HEK293 (cell line): Measurements from ENCODE around the gene TPP1.

Experiments used
- SALL2 ChIP-seq: fragments of 450-650 bp; formaldehyde crosslinking; IDR thresholded peaks from 2 replicates; pipeline ENCODE4 v1.5.0; 2017; ENCODE audit warnings: missing biosample characterization, mild to moderate bottlenecking, missing genetic modification characterization, borderline replicate concordance
- ZNF274 ChIP-seq, 2 experiments: fragments of 200-500 bp in 1 of 2; fragments of 450-650 bp in 1 of 2; sonication (Bioruptor generic) in 1 of 2; formaldehyde crosslinking in 1 of 2; IDR thresholded peaks; 2 replicates each; pipeline versions ENCODE4 v1.5.1 to v1.6.1; 2014 to 2016; ENCODE audit warnings: borderline replicate concordance in 1 of 2, inconsistent platforms in 1 of 2, low read length in 1 of 2, missing biosample characterization in 1 of 2, missing genetic modification characterization in 1 of 2
- ZNF311 ChIP-seq: fragments of 450-650 bp; formaldehyde crosslinking; IDR thresholded peaks from 2 replicates; pipeline ENCODE4 v1.5.1; 2017; ENCODE audit warnings: missing biosample characterization, missing genetic modification characterization, borderline replicate concordance
- ZNF530 ChIP-seq: fragments of 450-650 bp; formaldehyde crosslinking; IDR thresholded peaks from 2 replicates; pipeline ENCODE4 v1.5.1; 2016; ENCODE audit warnings: low read depth, missing biosample characterization, missing genetic modification characterization
- ZNF623 ChIP-seq: fragments of 450-650 bp; formaldehyde crosslinking; IDR thresholded peaks from 2 replicates; pipeline ENCODE4 v1.5.1; 2016; ENCODE audit warnings: missing biosample characterization, missing genetic modification characterization
- ZNF791 ChIP-seq: fragments of 450-650 bp; formaldehyde crosslinking; IDR thresholded peaks from 2 replicates; pipeline ENCODE4 v1.5.1; 2016; ENCODE audit warnings: missing biosample characterization, missing genetic modification characterization
- TF ChIP-seq, protein P1 (sequence below): fragments of 450-650 bp; formaldehyde crosslinking; optimal IDR thresholded peaks from 2 replicates; pipeline ENCODE3; 2016; ENCODE audit warnings: missing biosample characterization, mild to moderate bottlenecking, missing genetic modification characterization
- TF ChIP-seq, protein P2 (sequence below): fragments of 450-650 bp; formaldehyde crosslinking; IDR thresholded peaks from 2 replicates; pipeline ENCODE4 v1.5.1; 2016; ENCODE audit warnings: missing biosample characterization, missing genetic modification characterization
- TF ChIP-seq, protein P3 (sequence below): fragments of 450-650 bp; IDR thresholded peaks from 2 replicates; pipeline ENCODE4 v1.5.1; 2018; ENCODE audit warnings: missing biosample characterization, missing genetic modification characterization
- TF ChIP-seq, protein P4 (sequence below): fragments of 450-650 bp; formaldehyde crosslinking; IDR thresholded peaks from 2 replicates; pipeline ENCODE4 v1.5.1; 2016; ENCODE audit warnings: missing biosample characterization, missing genetic modification characterization
- TF ChIP-seq, protein P5 (sequence below): fragments of 450-650 bp; formaldehyde crosslinking; IDR thresholded peaks from 2 replicates; pipeline ENCODE4 v1.5.1; 2016; ENCODE audit warnings: missing biosample characterization, missing genetic modification characterization, borderline replicate concordance
- TF ChIP-seq, protein P6 (sequence below): fragments of 450-650 bp; formaldehyde crosslinking; IDR thresholded peaks from 2 replicates; pipeline ENCODE4 v1.5.1; 2016; ENCODE audit warnings: missing biosample characterization, missing genetic modification characterization, low read depth

DNA sequence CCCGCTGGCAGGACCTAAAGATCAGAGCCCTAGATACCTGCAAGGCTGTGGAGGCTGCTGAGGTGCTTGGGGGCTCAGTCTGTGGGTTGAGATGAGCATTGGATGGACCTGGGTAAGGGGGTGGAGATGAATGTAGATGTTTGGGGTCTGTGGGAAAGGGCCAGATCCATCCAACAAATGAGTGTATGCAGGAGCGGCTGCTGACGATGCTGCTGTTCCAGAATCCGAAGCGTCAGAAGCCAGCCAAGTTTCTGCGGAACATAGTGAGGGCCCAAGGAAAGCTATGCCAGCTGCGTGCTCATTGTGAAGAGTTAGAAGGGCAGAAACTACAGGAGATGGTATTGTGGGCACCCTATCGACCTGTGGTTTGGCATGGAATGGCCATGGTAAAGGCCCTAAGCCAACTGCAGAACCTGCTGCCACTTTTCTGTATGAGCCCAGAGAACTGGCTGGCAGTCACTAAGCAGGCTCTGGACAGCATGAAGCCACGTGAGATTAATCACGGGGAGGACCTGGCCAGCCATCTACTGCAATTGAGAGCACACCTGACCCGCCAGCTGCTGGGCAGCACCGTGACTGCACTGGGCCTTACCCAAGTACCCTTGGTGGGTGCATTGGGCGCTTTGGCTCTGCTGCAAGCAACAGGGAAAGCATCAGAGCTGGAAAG is 52.4 kb downstream of the TPP1 start:
- TF ChIP-seq, protein P1, sequence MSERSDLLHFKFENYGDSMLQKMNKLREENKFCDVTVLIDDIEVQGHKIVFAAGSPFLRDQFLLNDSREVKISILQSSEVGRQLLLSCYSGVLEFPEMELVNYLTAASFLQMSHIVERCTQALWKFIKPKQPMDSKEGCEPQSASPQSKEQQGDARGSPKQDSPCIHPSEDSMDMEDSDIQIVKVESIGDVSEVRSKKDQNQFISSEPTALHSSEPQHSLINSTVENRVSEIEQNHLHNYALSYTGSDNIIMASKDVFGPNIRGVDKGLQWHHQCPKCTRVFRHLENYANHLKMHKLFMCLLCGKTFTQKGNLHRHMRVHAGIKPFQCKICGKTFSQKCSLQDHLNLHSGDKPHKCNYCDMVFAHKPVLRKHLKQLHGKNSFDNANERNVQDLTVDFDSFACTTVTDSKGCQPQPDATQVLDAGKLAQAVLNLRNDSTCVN = no peak
- TF ChIP-seq, protein P2, sequence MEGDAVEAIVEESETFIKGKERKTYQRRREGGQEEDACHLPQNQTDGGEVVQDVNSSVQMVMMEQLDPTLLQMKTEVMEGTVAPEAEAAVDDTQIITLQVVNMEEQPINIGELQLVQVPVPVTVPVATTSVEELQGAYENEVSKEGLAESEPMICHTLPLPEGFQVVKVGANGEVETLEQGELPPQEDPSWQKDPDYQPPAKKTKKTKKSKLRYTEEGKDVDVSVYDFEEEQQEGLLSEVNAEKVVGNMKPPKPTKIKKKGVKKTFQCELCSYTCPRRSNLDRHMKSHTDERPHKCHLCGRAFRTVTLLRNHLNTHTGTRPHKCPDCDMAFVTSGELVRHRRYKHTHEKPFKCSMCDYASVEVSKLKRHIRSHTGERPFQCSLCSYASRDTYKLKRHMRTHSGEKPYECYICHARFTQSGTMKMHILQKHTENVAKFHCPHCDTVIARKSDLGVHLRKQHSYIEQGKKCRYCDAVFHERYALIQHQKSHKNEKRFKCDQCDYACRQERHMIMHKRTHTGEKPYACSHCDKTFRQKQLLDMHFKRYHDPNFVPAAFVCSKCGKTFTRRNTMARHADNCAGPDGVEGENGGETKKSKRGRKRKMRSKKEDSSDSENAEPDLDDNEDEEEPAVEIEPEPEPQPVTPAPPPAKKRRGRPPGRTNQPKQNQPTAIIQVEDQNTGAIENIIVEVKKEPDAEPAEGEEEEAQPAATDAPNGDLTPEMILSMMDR (tag by site-specific recombination) = no peak
- TF ChIP-seq ZNF311 = no peak
- no peak for TF ChIP-seq ZNF530
- TF ChIP-seq, protein P3, sequence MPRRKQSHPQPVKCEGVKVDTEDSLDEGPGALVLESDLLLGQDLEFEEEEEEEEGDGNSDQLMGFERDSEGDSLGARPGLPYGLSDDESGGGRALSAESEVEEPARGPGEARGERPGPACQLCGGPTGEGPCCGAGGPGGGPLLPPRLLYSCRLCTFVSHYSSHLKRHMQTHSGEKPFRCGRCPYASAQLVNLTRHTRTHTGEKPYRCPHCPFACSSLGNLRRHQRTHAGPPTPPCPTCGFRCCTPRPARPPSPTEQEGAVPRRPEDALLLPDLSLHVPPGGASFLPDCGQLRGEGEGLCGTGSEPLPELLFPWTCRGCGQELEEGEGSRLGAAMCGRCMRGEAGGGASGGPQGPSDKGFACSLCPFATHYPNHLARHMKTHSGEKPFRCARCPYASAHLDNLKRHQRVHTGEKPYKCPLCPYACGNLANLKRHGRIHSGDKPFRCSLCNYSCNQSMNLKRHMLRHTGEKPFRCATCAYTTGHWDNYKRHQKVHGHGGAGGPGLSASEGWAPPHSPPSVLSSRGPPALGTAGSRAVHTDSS (tag by site-specific recombination) = no peak
- TF ChIP-seq, protein P4, sequence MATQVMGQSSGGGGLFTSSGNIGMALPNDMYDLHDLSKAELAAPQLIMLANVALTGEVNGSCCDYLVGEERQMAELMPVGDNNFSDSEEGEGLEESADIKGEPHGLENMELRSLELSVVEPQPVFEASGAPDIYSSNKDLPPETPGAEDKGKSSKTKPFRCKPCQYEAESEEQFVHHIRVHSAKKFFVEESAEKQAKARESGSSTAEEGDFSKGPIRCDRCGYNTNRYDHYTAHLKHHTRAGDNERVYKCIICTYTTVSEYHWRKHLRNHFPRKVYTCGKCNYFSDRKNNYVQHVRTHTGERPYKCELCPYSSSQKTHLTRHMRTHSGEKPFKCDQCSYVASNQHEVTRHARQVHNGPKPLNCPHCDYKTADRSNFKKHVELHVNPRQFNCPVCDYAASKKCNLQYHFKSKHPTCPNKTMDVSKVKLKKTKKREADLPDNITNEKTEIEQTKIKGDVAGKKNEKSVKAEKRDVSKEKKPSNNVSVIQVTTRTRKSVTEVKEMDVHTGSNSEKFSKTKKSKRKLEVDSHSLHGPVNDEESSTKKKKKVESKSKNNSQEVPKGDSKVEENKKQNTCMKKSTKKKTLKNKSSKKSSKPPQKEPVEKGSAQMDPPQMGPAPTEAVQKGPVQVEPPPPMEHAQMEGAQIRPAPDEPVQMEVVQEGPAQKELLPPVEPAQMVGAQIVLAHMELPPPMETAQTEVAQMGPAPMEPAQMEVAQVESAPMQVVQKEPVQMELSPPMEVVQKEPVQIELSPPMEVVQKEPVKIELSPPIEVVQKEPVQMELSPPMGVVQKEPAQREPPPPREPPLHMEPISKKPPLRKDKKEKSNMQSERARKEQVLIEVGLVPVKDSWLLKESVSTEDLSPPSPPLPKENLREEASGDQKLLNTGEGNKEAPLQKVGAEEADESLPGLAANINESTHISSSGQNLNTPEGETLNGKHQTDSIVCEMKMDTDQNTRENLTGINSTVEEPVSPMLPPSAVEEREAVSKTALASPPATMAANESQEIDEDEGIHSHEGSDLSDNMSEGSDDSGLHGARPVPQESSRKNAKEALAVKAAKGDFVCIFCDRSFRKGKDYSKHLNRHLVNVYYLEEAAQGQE (tag by site-specific recombination) = no peak
- no peak for TF ChIP-seq ZNF274 (IDR thresholded peaks at IDR 0.05; ENCODE audit: low read length)
- no peak for TF ChIP-seq ZNF274 (tag by site-specific recombination; IDR thresholded peaks at IDR 0.05; ENCODE audit: borderline replicate concordance)
- TF ChIP-seq, protein P5, sequence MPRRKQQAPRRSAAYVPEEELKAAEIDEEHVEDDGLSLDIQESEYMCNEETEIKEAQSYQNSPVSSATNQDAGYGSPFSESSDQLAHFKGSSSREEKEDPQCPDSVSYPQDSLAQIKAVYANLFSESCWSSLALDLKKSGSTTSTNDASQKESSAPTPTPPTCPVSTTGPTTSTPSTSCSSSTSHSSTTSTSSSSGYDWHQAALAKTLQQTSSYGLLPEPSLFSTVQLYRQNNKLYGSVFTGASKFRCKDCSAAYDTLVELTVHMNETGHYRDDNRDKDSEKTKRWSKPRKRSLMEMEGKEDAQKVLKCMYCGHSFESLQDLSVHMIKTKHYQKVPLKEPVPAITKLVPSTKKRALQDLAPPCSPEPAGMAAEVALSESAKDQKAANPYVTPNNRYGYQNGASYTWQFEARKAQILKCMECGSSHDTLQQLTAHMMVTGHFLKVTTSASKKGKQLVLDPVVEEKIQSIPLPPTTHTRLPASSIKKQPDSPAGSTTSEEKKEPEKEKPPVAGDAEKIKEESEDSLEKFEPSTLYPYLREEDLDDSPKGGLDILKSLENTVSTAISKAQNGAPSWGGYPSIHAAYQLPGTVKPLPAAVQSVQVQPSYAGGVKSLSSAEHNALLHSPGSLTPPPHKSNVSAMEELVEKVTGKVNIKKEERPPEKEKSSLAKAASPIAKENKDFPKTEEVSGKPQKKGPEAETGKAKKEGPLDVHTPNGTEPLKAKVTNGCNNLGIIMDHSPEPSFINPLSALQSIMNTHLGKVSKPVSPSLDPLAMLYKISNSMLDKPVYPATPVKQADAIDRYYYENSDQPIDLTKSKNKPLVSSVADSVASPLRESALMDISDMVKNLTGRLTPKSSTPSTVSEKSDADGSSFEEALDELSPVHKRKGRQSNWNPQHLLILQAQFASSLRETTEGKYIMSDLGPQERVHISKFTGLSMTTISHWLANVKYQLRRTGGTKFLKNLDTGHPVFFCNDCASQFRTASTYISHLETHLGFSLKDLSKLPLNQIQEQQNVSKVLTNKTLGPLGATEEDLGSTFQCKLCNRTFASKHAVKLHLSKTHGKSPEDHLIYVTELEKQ (tag by site-specific recombination) = no peak
- TF ChIP-seq ZNF791 = no peak
- TF ChIP-seq ZNF623 = no peak
- TF ChIP-seq, protein P6, sequence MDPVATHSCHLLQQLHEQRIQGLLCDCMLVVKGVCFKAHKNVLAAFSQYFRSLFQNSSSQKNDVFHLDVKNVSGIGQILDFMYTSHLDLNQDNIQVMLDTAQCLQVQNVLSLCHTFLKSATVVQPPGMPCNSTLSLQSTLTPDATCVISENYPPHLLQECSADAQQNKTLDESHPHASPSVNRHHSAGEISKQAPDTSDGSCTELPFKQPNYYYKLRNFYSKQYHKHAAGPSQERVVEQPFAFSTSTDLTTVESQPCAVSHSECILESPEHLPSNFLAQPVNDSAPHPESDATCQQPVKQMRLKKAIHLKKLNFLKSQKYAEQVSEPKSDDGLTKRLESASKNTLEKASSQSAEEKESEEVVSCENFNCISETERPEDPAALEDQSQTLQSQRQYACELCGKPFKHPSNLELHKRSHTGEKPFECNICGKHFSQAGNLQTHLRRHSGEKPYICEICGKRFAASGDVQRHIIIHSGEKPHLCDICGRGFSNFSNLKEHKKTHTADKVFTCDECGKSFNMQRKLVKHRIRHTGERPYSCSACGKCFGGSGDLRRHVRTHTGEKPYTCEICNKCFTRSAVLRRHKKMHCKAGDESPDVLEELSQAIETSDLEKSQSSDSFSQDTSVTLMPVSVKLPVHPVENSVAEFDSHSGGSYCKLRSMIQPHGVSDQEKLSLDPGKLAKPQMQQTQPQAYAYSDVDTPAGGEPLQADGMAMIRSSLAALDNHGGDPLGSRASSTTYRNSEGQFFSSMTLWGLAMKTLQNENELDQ (tag by site-specific recombination) = no peak
- no peak for TF ChIP-seq SALL2 (tag by site-specific recombination)
